Liver (tissue), 9 donors: Measurements from ENCODE around the gene SLC32A1. TPM values are rescaled to one million over a fixed set of nuclear protein-coding genes. Genes with fewer than 3 reads are reported as not detected.

Experiments
- DNase-seq: peaks from one replicate; pipeline ENCODE4 v3.0.0-alpha.2; 2017; ENCODE audit warnings: low spot score
- H3K27ac ChIP-seq, 2 donors: one replicate each; pipeline ENCODE4 v1.7.0; 2013; ENCODE audit warnings: inconsistent platforms in 2 of 2, low read length in 2 of 2, control low read depth in 1 of 2, low read depth in 1 of 2, mild to moderate bottlenecking in 1 of 2
- H3K27me3 ChIP-seq, 4 donors: one replicate each; pipeline versions ENCODE4 v1.6.1 to v1.7.0; 2013; ENCODE audit warnings: low read length in 3 of 4, inconsistent platforms in 1 of 4, mild to moderate bottlenecking in 1 of 4, moderate library complexity in 1 of 4; ENCODE audit not compliant: control insufficient read depth in 4 of 4, insufficient read depth in 4 of 4
- H3K36me3 ChIP-seq, 4 donors: one replicate each; pipeline versions ENCODE4 v1.6.1 to v1.7.0; 2013; ENCODE audit warnings: low read length in 3 of 4, mild to moderate bottlenecking in 3 of 4, low read depth in 1 of 4, moderate library complexity in 1 of 4; ENCODE audit not compliant: control insufficient read depth in 4 of 4, insufficient read depth in 3 of 4
- H3K4me1 ChIP-seq, 4 donors: one replicate each; pipeline versions ENCODE4 v1.6.1 to v1.7.0; 2013; ENCODE audit warnings: low read length in 3 of 4, mild to moderate bottlenecking in 3 of 4, moderate library complexity in 1 of 4; ENCODE audit not compliant: control insufficient read depth in 4 of 4, insufficient read depth in 4 of 4
- H3K4me3 ChIP-seq, 3 donors: one replicate each; pipeline versions ENCODE4 v1.6.1 to v1.7.0; 2013; ENCODE audit warnings: low read length in 3 of 3, control low read depth in 1 of 3, low read depth in 1 of 3, mild to moderate bottlenecking in 1 of 3
- H3K9ac ChIP-seq, 2 donors: one replicate each; pipeline ENCODE4 v1.7.0; 2013; ENCODE audit warnings: low read length in 2 of 2, mild to moderate bottlenecking in 2 of 2, moderate library complexity in 2 of 2, control low read depth in 1 of 2, low read depth in 1 of 2
- H3K9me3 ChIP-seq, 4 donors: one replicate each; pipeline versions ENCODE4 v1.6.1 to v1.7.0; 2013; ENCODE audit warnings: low read length in 3 of 4; ENCODE audit not compliant: control insufficient read depth in 4 of 4
- EGR1 ChIP-seq, 2 donors: IDR thresholded peaks; 2 replicates each; pipeline ENCODE4 v1.6.1; 2016 to 2018; ENCODE audit warnings: antibody characterized with exemption in 2 of 2, low read depth in 2 of 2
- FOXA2 ChIP-seq: IDR thresholded peaks from 2 replicates; pipeline ENCODE4 v1.6.1; 2016; ENCODE audit warnings: antibody characterized with exemption
- HNF4A ChIP-seq, 2 donors: conservative IDR thresholded peaks; 2 replicates each; pipeline ENCODE4 v1.6.1; 2016; ENCODE audit warnings: antibody characterized with exemption in 2 of 2, mild to moderate bottlenecking in 2 of 2
- HNF4G ChIP-seq: IDR thresholded peaks from 2 replicates; pipeline ENCODE4 v1.6.1; 2016; ENCODE audit warnings: antibody characterized with exemption
- JUND ChIP-seq, 2 donors: IDR thresholded peaks; 2 replicates each; pipeline ENCODE4 v1.6.1; 2016; ENCODE audit warnings: antibody characterized with exemption in 2 of 2
- REST ChIP-seq: IDR thresholded peaks from 2 replicates; pipeline ENCODE4 v1.6.1; 2016; ENCODE audit warnings: antibody characterized with exemption, mild to moderate bottlenecking
- RXRA ChIP-seq, 2 donors: IDR thresholded peaks; 2 replicates each; pipeline ENCODE4 v1.6.1; 2017 to 2018; ENCODE audit warnings: antibody characterized with exemption in 2 of 2, mild to moderate bottlenecking in 1 of 2
- SP1 ChIP-seq: IDR thresholded peaks from 2 replicates; pipeline ENCODE4 v1.6.1; 2018; ENCODE audit warnings: antibody characterized with exemption, mild to moderate bottlenecking
- TAF1 ChIP-seq: conservative IDR thresholded peaks from 2 replicates; pipeline ENCODE4 v1.6.1; 2016; ENCODE audit warnings: antibody characterized with exemption, mild to moderate bottlenecking
- YY1 ChIP-seq: IDR thresholded peaks from 2 replicates; pipeline ENCODE4 v1.6.1; 2016; ENCODE audit warnings: antibody characterized with exemption, mild to moderate bottlenecking
- ZBTB33 ChIP-seq: IDR thresholded peaks from 2 replicates; pipeline ENCODE4 v1.6.1; 2016; ENCODE audit warnings: antibody characterized with exemption
- WGBS: extraction: QIAGEN DNeasy Blood & Tissue Kit; methylation state at CpG from one replicate; pipeline ENCODE4 v1.1.7; 2013; 5-methylcytosine and 5-hydroxymethylcytosine counted together
- polyA plus RNA-seq, 2 donors: library from polyadenylated mRNA; stranded (reverse) in 1 of 2; unstranded in 1 of 2; fragments of 200-250 nt in 1 of 2; fragments of >200 nt in 1 of 2; fragmentation: Nextera tagmentation in 1 of 2; extraction: Ambion mirVana in 1 of 2; gene quantifications; one replicate each; pipeline versions ENCODE4 v1.2.1 to v1.2.3, GENCODE V29; 2013 to 2015
- total RNA-seq, 2 donors: library from RNA; depleted of rRNA; stranded (reverse); fragments of >200 nt; gene quantifications; one replicate each; pipeline ENCODE4 v1.2.3, GENCODE V29; 2014
- TF ChIP-seq, protein P1 (sequence below): fragments of 150-350 bp; IDR thresholded peaks from 2 replicates; pipeline ENCODE4 v1.5.1; 2017; ENCODE audit warnings: improper control_type of control experiment, low read depth, low read length; ENCODE audit not compliant: missing input control
- TF ChIP-seq, protein P2 (sequence below): IDR thresholded peaks from 2 replicates; pipeline ENCODE4 v1.6.1; 2016; ENCODE audit warnings: antibody characterized with exemption
- donor health status: healthy.
- donor health status: healthy.
- donor health status: healthy.
- donor health status: healthy.
- donor health status: healthy.

SLC32A1 gene
- not detected for total RNA-seq
- not detected for polyA plus RNA-seq

GRCh38 chr20:38723848-38724625, at the start of gene SLC32A1:
Gene SLC32A1 (plus strand): TSS chr20:38724486. CDS start chr20:38724725, 239 bp downstream.
- no peak for DNase-seq
- Histone ChIP-seq H3K27ac (no peak within 1 kb of the TSS), H3K9me3 (no peaks in the 10 kb centered on the region), H3K27me3 (peaks cover 5 to 32% (median 15%) of the 10 kb centered on the region in 4 donors), H3K4me1 (peaks cover 0 to 19% (median 3%) of the 10 kb centered on the region in 4 donors), H3K36me3 (no peaks in the 10 kb centered on the region), H3K9ac (no peak within 1 kb of the TSS), H3K4me3 (no peak within 1 kb of the TSS)
- TF ChIP-seq ZBTB33: no peak
- no peak for TF ChIP-seq JUND (IDR thresholded peaks at IDR 0.05)
- TF ChIP-seq, protein P1, sequence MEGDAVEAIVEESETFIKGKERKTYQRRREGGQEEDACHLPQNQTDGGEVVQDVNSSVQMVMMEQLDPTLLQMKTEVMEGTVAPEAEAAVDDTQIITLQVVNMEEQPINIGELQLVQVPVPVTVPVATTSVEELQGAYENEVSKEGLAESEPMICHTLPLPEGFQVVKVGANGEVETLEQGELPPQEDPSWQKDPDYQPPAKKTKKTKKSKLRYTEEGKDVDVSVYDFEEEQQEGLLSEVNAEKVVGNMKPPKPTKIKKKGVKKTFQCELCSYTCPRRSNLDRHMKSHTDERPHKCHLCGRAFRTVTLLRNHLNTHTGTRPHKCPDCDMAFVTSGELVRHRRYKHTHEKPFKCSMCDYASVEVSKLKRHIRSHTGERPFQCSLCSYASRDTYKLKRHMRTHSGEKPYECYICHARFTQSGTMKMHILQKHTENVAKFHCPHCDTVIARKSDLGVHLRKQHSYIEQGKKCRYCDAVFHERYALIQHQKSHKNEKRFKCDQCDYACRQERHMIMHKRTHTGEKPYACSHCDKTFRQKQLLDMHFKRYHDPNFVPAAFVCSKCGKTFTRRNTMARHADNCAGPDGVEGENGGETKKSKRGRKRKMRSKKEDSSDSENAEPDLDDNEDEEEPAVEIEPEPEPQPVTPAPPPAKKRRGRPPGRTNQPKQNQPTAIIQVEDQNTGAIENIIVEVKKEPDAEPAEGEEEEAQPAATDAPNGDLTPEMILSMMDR: no peak
- TF ChIP-seq FOXA2: no peak
- no peak for TF ChIP-seq YY1
- TF ChIP-seq REST: no peak
- no peak for TF ChIP-seq RXRA (IDR thresholded peaks at IDR 0.05)
- no peak for TF ChIP-seq EGR1 (IDR thresholded peaks at IDR 0.05; ENCODE audit: low read depth in 2 of 2)
- TF ChIP-seq HNF4G: no peak
- no peak for TF ChIP-seq SP1
- TF ChIP-seq, protein P2, sequence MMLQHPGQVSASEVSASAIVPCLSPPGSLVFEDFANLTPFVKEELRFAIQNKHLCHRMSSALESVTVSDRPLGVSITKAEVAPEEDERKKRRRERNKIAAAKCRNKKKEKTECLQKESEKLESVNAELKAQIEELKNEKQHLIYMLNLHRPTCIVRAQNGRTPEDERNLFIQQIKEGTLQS: no peak
- WGBS: 3% methylated on average over 76 of the region's 76 CpGs

DNA sequence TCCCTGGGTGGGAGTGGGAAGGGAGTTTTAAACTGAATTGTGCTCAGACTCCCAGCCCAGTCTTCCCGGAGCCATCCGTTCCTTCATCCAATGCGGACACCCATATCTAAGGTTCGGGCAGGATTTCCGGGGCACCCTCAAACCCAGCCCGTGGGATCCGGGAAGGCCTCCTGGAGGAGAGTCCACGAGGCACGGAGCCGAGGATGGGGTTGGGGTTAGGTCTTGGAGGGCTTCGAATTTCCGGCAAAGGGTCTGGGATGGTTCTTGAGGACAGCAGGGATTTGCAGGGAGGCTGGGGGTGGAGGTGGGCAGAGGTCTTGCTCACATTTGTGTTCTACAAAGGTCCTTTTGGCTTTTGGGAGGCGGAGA, 49.5 kb upstream of the SLC32A1 start:
- TF ChIP-seq RXRA (IDR thresholded peaks at IDR 0.05): no peak
- no peak for TF ChIP-seq YY1
- no peak for TF ChIP-seq TAF1
- TF ChIP-seq, protein P2: no peak
- no peak for TF ChIP-seq HNF4A (conservative IDR thresholded peaks at IDR 0.05)
- Histone ChIP-seq H3K9me3 (no peaks in the 10 kb centered on the region), H3K27me3 (peaks cover 0 to 9% (median 2%) of the 10 kb centered on the region in 4 donors), H3K27ac (no peak overlapping the region), H3K4me3 (peak overlapping the region in 1 of 3 donors; percentile 38), H3K4me1 (peaks cover 0 to 8% (median 4%) of the 10 kb centered on the region in 4 donors), H3K9ac (no peak overlapping the region), H3K36me3 (no peaks in the 10 kb centered on the region)
- 32% methylated on average over 13 of the region's 13 CpGs for WGBS
- DNase-seq: no peak
